WTC11 (cell line): Measurements from ENCODE around the gene RFPL3. TPM values are rescaled to one million over a fixed set of nuclear protein-coding genes. Genes with fewer than 3 reads are reported as not detected.

Experiments
- ATAC-seq: fragments of 200-7000 bp; cut with Tn5 transposase; 2 replicates; pipeline ENCODE4 v1.10.0; 2021; ENCODE audit warnings: mild to moderate bottlenecking, moderate library complexity
- CTCF ChIA-PET: fragments of 300-600 bp; sonication (Branson Sonifier 250); formaldehyde crosslinking; loops from one replicate; lab custom pipeline; 2021; ENCODE audit warnings: antibody characterized with exemption; lab: Charles Lee
- POLR2A ChIA-PET: fragments of 350-600 bp; sonication (Branson Sonifier 250); formaldehyde crosslinking; loops from one replicate; lab custom pipeline; 2021; ENCODE audit warnings: antibody characterized with exemption; lab: Charles Lee
- DNase-seq: peaks from one replicate; pipeline ENCODE4 v3.0.0; 2021; ENCODE audit warnings: low spot score
- H3K27ac Mint-ChIP-seq: 2 replicates; pipeline ENCODE4 v1.8.0; 2021; ENCODE audit warnings: mixed read lengths
- H3K27me3 Mint-ChIP-seq: 2 replicates; pipeline ENCODE4 v1.8.0; 2021; ENCODE audit warnings: low read depth, mild to moderate bottlenecking, moderate library complexity, mixed read lengths
- H3K36me3 Mint-ChIP-seq: 2 replicates; pipeline ENCODE4 v1.8.0; 2021; ENCODE audit warnings: mixed read lengths
- H3K4me1 Mint-ChIP-seq: 2 replicates; pipeline ENCODE4 v1.8.0; 2022; ENCODE audit warnings: mixed read lengths
- H3K4me3 Mint-ChIP-seq: 2 replicates; pipeline ENCODE4 v1.8.0; 2021; ENCODE audit warnings: mild to moderate bottlenecking, moderate library complexity, mixed read lengths
- H3K9me3 Mint-ChIP-seq: 2 replicates; pipeline ENCODE4 v1.8.0; 2021; ENCODE audit warnings: mixed read lengths
- CTCF ChIP-seq: fragments of 200-600 bp; IDR thresholded peaks from 2 replicates; pipeline ENCODE4 v1.8.0; 2022; ENCODE audit warnings: antibody characterized with exemption
- ELF4 ChIP-seq: sonication (generic); formaldehyde crosslinking; IDR thresholded peaks from 2 replicates; pipeline ENCODE4 v1.8.1; 2022; ENCODE audit warnings: low read depth, mild to moderate bottlenecking, moderate library complexity, missing genetic modification reagents
- EMX1 ChIP-seq: fragments of 250-450 bp; sonication (Bioruptor Pico); IDR thresholded peaks from 2 replicates; pipeline ENCODE4 v1.8.0; 2021; ENCODE audit warnings: mild to moderate bottlenecking
- ETV6 ChIP-seq: sonication (generic); formaldehyde crosslinking; IDR thresholded peaks from 2 replicates; pipeline ENCODE4 v1.8.1; 2022; ENCODE audit warnings: mild to moderate bottlenecking, missing genetic modification reagents
- JUN ChIP-seq: sonication (generic); formaldehyde crosslinking; IDR thresholded peaks from 2 replicates; pipeline ENCODE4 v1.8.0; 2023; ENCODE audit warnings: mild to moderate bottlenecking, missing genetic modification reagents
- KAT7 ChIP-seq: sonication (generic); formaldehyde crosslinking; IDR thresholded peaks from 2 replicates; pipeline ENCODE4 v1.8.1; 2023; ENCODE audit warnings: missing genetic modification reagents, mild to moderate bottlenecking, borderline replicate concordance
- NR3C1 ChIP-seq: sonication (generic); formaldehyde crosslinking; conservative IDR thresholded peaks from 2 replicates; pipeline ENCODE4 v1.8.1; 2023; ENCODE audit warnings: low read depth, mild to moderate bottlenecking, missing genetic modification reagents
- RORB ChIP-seq: fragments of 250-450 bp; sonication (Bioruptor Pico); IDR thresholded peaks from 2 replicates; pipeline ENCODE4 v1.9.0; 2021; ENCODE audit warnings: mild to moderate bottlenecking
- SMAD4 ChIP-seq: sonication (generic); formaldehyde crosslinking; IDR thresholded peaks from 2 replicates; pipeline ENCODE4 v1.8.0; 2022; ENCODE audit warnings: mild to moderate bottlenecking, missing genetic modification reagents
- TEAD1 ChIP-seq: sonication (generic); formaldehyde crosslinking; IDR thresholded peaks from 2 replicates; pipeline ENCODE4 v1.8.0; 2022; ENCODE audit warnings: mild to moderate bottlenecking, missing genetic modification reagents
- ZBTB21 ChIP-seq: sonication (generic); formaldehyde crosslinking; IDR thresholded peaks from 2 replicates; pipeline ENCODE4 v1.8.1; 2023; ENCODE audit warnings: mild to moderate bottlenecking, missing genetic modification reagents, borderline replicate concordance
- ZNF416 ChIP-seq: fragments of 250-450 bp; sonication (Bioruptor Pico); IDR thresholded peaks from 2 replicates; pipeline ENCODE4 v1.9.0; 2021; ENCODE audit warnings: mild to moderate bottlenecking, inconsistent platforms
- ZNF512 ChIP-seq: sonication (generic); formaldehyde crosslinking; IDR thresholded peaks from 2 replicates; pipeline ENCODE4 v1.8.1; 2022; ENCODE audit warnings: missing genetic modification reagents, borderline replicate concordance
- total RNA-seq: library from RNA; stranded (reverse); gene quantifications from 3 replicates; pipeline ENCODE4 v1.2.3, GENCODE V29; 2021
- TF ChIP-seq, protein P1 (sequence below): sonication (generic); formaldehyde crosslinking; IDR thresholded peaks from 2 replicates; pipeline ENCODE4 v1.8.1; 2023; ENCODE audit warnings: mild to moderate bottlenecking, missing genetic modification reagents, moderate library complexity
- TF ChIP-seq, protein P2 (sequence below): fragments of 250-450 bp; sonication (Bioruptor Pico); IDR thresholded peaks from 2 replicates; pipeline ENCODE4 v2.1.2; 2022; ENCODE audit warnings: mild to moderate bottlenecking, moderate library complexity
- TF ChIP-seq, protein P3 (sequence below): sonication (generic); formaldehyde crosslinking; IDR thresholded peaks from 2 replicates; pipeline ENCODE4 v1.8.0; 2022; ENCODE audit warnings: mild to moderate bottlenecking, missing genetic modification reagents
- TF ChIP-seq, protein P4 (sequence below): sonication (generic); formaldehyde crosslinking; IDR thresholded peaks from 2 replicates; pipeline ENCODE4 v1.8.1; 2022; ENCODE audit warnings: mild to moderate bottlenecking, missing genetic modification reagents, moderate library complexity, borderline replicate concordance

The RFPL3 gene
- total RNA-seq, 1 experiment from 2014 or later = not detected

DNA sequence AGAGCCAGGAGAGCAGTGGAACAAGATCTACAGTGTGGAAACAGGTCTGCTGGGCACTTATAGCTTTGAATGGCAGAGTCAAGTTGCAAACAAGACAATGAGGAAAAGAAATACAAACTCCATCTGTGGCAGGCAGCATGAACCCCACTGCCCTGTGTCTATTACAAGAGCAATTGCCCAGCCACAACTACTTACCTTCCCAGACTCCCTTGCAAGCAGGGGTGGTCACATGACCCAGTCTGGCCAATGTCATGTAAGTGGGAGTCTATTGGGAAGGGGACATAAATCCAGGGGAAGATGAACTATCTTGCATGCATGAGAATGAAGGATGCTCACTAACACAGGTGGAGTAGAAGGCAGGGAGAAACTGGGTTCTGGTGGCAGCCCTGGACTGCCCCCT, 44.1 kb upstream of the RFPL3 start:
- Mint-ChIP-seq H3K36me3 (no peaks in the 10 kb centered on the region), H3K27ac (no peak overlapping the region), H3K9me3 (peaks cover 4% of the 10 kb centered on the region; the same call in 1 of the 2 replicates), H3K27me3 (no peaks in the 10 kb centered on the region; the same call in 1 of the 2 replicates)
- DNase-seq = no peak
- TF ChIP-seq, protein P1, sequence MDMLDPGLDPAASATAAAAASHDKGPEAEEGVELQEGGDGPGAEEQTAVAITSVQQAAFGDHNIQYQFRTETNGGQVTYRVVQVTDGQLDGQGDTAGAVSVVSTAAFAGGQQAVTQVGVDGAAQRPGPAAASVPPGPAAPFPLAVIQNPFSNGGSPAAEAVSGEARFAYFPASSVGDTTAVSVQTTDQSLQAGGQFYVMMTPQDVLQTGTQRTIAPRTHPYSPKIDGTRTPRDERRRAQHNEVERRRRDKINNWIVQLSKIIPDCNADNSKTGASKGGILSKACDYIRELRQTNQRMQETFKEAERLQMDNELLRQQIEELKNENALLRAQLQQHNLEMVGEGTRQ (CRISPR knock-in tag) = peak; percentile 37; the same call in 1 of the 2 replicates
- TF ChIP-seq, protein P2, sequence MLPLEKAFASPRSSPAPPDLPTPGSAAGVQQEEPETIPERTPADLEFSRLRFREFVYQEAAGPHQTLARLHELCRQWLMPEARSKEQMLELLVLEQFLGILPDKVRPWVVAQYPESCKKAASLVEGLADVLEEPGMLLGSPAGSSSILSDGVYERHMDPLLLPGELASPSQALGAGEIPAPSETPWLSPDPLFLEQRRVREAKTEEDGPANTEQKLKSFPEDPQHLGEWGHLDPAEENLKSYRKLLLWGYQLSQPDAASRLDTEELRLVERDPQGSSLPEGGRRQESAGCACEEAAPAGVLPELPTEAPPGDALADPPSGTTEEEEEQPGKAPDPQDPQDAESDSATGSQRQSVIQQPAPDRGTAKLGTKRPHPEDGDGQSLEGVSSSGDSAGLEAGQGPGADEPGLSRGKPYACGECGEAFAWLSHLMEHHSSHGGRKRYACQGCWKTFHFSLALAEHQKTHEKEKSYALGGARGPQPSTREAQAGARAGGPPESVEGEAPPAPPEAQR (CRISPR knock-in tag) = no peak
- TF ChIP-seq RORB (CRISPR knock-in tag) (no peak), JUN (CRISPR knock-in tag) (no peak)
- TF ChIP-seq, protein P3, sequence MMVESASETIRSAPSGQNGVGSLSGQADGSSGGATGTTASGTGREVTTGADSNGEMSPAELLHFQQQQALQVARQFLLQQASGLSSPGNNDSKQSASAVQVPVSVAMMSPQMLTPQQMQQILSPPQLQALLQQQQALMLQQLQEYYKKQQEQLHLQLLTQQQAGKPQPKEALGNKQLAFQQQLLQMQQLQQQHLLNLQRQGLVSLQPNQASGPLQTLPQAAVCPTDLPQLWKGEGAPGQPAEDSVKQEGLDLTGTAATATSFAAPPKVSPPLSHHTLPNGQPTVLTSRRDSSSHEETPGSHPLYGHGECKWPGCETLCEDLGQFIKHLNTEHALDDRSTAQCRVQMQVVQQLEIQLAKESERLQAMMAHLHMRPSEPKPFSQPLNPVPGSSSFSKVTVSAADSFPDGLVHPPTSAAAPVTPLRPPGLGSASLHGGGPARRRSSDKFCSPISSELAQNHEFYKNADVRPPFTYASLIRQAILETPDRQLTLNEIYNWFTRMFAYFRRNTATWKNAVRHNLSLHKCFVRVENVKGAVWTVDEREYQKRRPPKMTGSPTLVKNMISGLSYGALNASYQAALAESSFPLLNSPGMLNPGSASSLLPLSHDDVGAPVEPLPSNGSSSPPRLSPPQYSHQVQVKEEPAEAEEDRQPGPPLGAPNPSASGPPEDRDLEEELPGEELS (CRISPR knock-in tag) = no peak
- TF ChIP-seq, all 79 proteins: peak for 1
- ChIA-PET POLR2A (no interaction called here), CTCF (interaction anchor here (2.0 kb wide), 1 partner anchor 48 kb away, joined by 6 read pairs; no protein-coding TSS in a partner anchor)
- no peak for ATAC-seq
- H3K4me1 Mint-ChIP-seq = peaks cover 3% of the 10 kb centered on the region; the same call in 1 of the 2 replicates
- H3K4me3 Mint-ChIP-seq = no peak overlapping the region

DNA sequence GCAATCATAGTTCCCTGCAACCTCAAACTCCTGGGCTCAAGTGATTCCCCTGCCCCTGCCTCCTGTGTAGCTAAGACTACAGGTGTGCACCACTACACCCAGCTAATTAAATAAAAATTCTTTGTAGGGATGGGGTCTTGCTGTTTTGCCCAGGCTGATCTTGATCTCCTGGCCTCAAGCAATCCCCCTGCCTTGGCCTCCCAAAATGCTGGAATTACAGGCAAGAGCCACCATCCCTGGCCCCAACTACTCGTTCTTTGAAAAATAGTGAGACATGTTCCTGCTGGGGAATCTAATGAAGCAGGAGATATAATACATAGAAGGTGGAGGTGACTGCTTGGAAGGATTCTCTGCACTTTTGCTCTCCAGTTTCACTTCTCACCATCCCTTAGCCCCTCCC, 40.1 kb upstream of the RFPL3 start:
- Mint-ChIP-seq H3K4me1 (peaks cover 15% of the 10 kb centered on the region), H3K36me3 (peaks cover 8% of the 10 kb centered on the region), H3K9me3 (peaks cover 20% of the 10 kb centered on the region), H3K4me3 (no peak overlapping the region), H3K27me3 (peaks cover 8% of the 10 kb centered on the region), H3K27ac (no peak overlapping the region)
- DNase-seq (no peak), ATAC-seq (no peak)
- ChIA-PET POLR2A (no interaction called here), CTCF (no interaction called here)
- TF ChIP-seq CTCF (no peak), KAT7 (CRISPR knock-in tag) (no peak), ETV6 (no peak), TEAD1 (no peak), NR3C1 (CRISPR knock-in tag) (no peak), ZNF416 (CRISPR knock-in tag) (no peak), RORB (CRISPR knock-in tag) (no peak), SMAD4 (CRISPR knock-in tag) (no peak), EMX1 (CRISPR knock-in tag) (no peak)
- TF ChIP-seq, protein P4, sequence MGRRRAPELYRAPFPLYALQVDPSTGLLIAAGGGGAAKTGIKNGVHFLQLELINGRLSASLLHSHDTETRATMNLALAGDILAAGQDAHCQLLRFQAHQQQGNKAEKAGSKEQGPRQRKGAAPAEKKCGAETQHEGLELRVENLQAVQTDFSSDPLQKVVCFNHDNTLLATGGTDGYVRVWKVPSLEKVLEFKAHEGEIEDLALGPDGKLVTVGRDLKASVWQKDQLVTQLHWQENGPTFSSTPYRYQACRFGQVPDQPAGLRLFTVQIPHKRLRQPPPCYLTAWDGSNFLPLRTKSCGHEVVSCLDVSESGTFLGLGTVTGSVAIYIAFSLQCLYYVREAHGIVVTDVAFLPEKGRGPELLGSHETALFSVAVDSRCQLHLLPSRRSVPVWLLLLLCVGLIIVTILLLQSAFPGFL (CRISPR knock-in tag) = no peak

- Mint-ChIP-seq H3K9me3 (peaks cover 20% of the 10 kb centered on the region), H3K27me3 (peaks cover 8% of the 10 kb centered on the region), H3K27ac (no peak overlapping the region), H3K36me3 (peaks cover 8% of the 10 kb centered on the region), H3K4me1 (peaks cover 22% of the 10 kb centered on the region), H3K4me3 (no peak overlapping the region)
- ChIA-PET CTCF (no interaction called here), POLR2A (interaction anchor here (0.5 kb wide), 1 partner anchor 84 kb away, joined by 3 read pairs; no protein-coding TSS in a partner anchor)
- ATAC-seq (no peak), DNase-seq (no peak)
- TF ChIP-seq ZBTB21 (CRISPR knock-in tag) = no peak
- TF ChIP-seq ZNF512 (CRISPR knock-in tag) = no peak
- TF ChIP-seq CTCF = no peak
- no peak for TF ChIP-seq EMX1 (CRISPR knock-in tag)
- no peak for TF ChIP-seq ELF4 (CRISPR knock-in tag)
Observed at GRCh38 chr22:32318361-32318760, 39.3 kb upstream of the RFPL3 start.
